BLaER1 (cell line): Measurements from ENCODE around the gene MKKS.

Source experiments
- H3K27ac ChIP-seq: shearing (Covaris generic); formaldehyde crosslinking; 2 replicates; pipeline ENCODE4 v1.8.1; 2022
- H3K27me3 ChIP-seq: shearing (Covaris generic); formaldehyde crosslinking; 2 replicates; pipeline ENCODE4 v1.8.1; 2022
- H3K36me3 ChIP-seq: shearing (Covaris generic); formaldehyde crosslinking; 2 replicates; pipeline ENCODE4 v1.8.1; 2022
- H3K4me1 ChIP-seq: shearing (Covaris generic); formaldehyde crosslinking; 2 replicates; pipeline ENCODE4 v1.8.1; 2022
- H3K4me2 ChIP-seq: shearing (Covaris generic); formaldehyde crosslinking; 2 replicates; pipeline ENCODE4 v1.8.1; 2022
- H3K4me3 ChIP-seq: shearing (Covaris generic); formaldehyde crosslinking; 2 replicates; pipeline ENCODE4 v1.8.1; 2022
- H3K9ac ChIP-seq: shearing (Covaris generic); formaldehyde crosslinking; 2 replicates; pipeline ENCODE4 v1.8.1; 2022
- H3K9me3 ChIP-seq: shearing (Covaris generic); formaldehyde crosslinking; 2 replicates; pipeline ENCODE4 v1.8.1; 2022
- H4K20me1 ChIP-seq: shearing (Covaris generic); formaldehyde crosslinking; 2 replicates; pipeline ENCODE4 v1.8.1; 2022
- Cebpa-rat ChIP-seq: shearing (Covaris generic); IDR thresholded peaks from 2 replicates; pipeline ENCODE4 v1.8.1; 2022

Gene MKKS

GRCh38 chr20:10436053-10436699 lies 2.2 kb upstream of the MKKS start:
- peak overlapping the region; percentile 87 for H3K4me3 ChIP-seq
- no peaks in the 10 kb centered on the region for H3K9me3 ChIP-seq
- no peak for TF ChIP-seq Cebpa-rat
- H3K27ac ChIP-seq = no peak overlapping the region
- peak overlapping the region; percentile 87; the same call in 1 of the 2 replicates for H3K9ac ChIP-seq
- peaks cover 11% of the 10 kb centered on the region for H3K36me3 ChIP-seq
- peak overlapping the region; percentile 88 for H3K4me2 ChIP-seq
- 0 out of 2 replicates have a peak, but pooled peaks cover 7% of the 10 kb centered on the region for H4K20me1 ChIP-seq
- H3K27me3 ChIP-seq = no peaks in the 10 kb centered on the region
- H3K4me1 ChIP-seq = peaks cover 33% of the 10 kb centered on the region

DNA sequence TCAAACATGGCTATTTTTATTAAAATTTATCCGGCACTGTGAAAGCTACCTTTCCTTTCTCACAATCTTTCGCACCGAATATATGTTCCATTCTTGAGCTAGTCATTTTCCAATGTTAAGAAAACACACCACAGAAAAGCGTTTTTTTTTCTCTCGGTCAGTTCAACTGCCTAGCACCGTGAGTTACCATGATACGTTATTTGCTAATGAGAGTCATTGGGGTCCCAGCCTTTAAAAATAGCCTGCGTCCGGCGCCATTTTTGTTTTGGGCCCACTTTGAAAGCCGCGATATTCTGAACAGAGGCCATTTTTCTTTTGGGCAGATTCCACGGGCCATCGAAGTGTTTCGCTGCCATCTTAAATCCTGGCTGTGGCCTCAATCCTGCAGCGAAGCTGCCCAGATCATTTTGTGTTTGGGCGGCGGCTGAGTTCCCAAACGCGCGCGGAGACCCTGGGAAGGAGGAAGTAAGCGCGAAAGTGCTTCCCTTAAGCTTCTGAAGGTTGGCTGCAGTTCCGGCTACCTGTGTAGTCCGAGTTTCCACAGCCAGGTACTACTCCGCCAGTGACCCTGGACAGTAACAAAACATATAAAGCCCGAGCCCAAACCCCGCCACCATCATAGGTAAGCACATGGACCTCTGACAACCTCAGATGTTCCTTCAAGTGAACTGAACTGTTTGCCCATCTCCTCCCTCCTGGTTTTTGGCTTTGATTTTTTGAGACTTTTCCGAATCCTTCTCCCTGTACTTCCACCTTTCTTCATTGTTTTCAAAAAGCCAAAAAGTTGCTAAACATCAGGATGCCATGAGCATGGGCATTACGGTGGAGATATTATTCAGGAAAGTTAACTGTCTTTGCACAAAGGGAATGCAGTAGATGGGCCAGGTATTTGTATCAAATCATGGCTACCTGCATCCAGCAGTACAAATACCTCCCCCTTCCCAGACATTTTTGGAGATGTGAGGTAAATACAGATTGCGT lies 1.1 kb upstream of the MKKS start, which contains the start of gene SLX4IP:
TSS of gene SLX4IP (plus strand) at position 474 of the 981 bp plus-strand sequence. CDS start 22,900 bp downstream, outside the sequence.
- TF ChIP-seq Cebpa-rat = no peak
- peaks cover 33% of the 10 kb centered on the region for H3K4me1 ChIP-seq

DNA sequence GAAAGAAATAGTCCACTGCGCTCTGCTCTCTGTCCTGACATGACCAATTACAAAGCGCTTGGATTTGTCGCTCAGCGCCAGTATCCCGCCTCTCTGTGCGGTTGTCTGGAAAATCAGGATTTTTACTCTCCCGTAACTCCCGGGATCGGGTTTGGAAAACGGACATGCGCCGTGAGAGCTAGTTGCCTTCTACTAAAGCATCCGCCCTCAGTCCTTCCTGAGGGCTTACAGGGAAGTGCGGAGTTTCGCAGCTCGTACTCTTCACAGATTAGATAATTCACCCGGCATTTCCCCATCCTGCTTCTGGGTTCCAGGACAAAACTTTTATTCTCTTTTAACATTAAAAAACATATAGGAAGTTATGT lies 427 bp upstream of the MKKS start:
- peak overlapping the region; percentile 87 for H3K9ac ChIP-seq
- peak overlapping the region; percentile 87 for H3K4me3 ChIP-seq
- H3K4me1 ChIP-seq = peaks cover 33% of the 10 kb centered on the region
- H3K9me3 ChIP-seq = no peaks in the 10 kb centered on the region
- TF ChIP-seq Cebpa-rat = no peak
- H3K27me3 ChIP-seq = no peaks in the 10 kb centered on the region
- peaks cover 24% of the 10 kb centered on the region for H4K20me1 ChIP-seq
- peak overlapping the region; percentile 88 for H3K4me2 ChIP-seq
- peaks cover 11% of the 10 kb centered on the region for H3K36me3 ChIP-seq
- peak overlapping the region; percentile 86 for H3K27ac ChIP-seq

More for the DNA sequence above, 1.1 kb upstream of the MKKS start, which contains the start of gene SLX4IP:
- no peaks in the 10 kb centered on the region for H3K27me3 ChIP-seq
- peaks cover 11% of the 10 kb centered on the region for H3K36me3 ChIP-seq
- H3K9me3 ChIP-seq = no peaks in the 10 kb centered on the region
- H3K9ac ChIP-seq = peak within 1 kb of the TSS; percentile 87
- peak within 1 kb of the TSS; percentile 86 for H3K27ac ChIP-seq
- H3K4me2 ChIP-seq = peak within 1 kb of the TSS; percentile 88
- peak within 1 kb of the TSS; percentile 87 for H3K4me3 ChIP-seq
- H4K20me1 ChIP-seq = peaks cover 17% of the 10 kb centered on the region; the same call in 1 of the 2 replicates

GRCh38 chr20:10433014-10433622 lies 904 bp downstream of the MKKS start:
- no peaks in the 10 kb centered on the region for H3K9me3 ChIP-seq
- peak overlapping the region; percentile 87 for H3K4me3 ChIP-seq
- H3K4me1 ChIP-seq = peaks cover 33% of the 10 kb centered on the region
- peak overlapping the region; percentile 86 for H3K27ac ChIP-seq
- TF ChIP-seq Cebpa-rat = no peak
- H3K27me3 ChIP-seq = no peaks in the 10 kb centered on the region
- H3K36me3 ChIP-seq = peaks cover 7% of the 10 kb centered on the region
- peak overlapping the region; percentile 87 for H3K9ac ChIP-seq
- H3K4me2 ChIP-seq = peak overlapping the region; percentile 88
- H4K20me1 ChIP-seq = peaks cover 37% of the 10 kb centered on the region

DNA sequence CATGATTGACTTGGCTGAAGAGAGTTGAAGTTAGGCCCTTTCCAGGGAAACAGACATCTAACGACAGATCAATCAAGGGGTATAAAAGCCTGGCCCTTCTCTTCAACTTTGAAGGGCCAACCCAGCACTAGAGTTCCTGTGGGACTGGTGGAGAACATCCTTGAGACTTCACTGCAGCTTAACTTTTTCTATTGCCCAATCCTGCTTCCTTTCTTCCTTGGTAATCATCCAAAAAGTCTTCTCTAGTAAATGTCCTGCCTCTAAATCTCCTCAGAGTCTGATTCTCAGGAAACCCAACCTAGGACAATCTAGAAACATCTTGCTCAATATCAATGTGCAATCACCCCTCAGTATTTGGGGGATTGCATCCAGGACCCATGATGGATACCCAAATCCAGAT lies 1.9 kb downstream of the MKKS start:
- Histone ChIP-seq H3K4me2 (peak overlapping the region; percentile 88), H3K9ac (no peak overlapping the region), H3K27me3 (no peaks in the 10 kb centered on the region), H4K20me1 (peaks cover 48% of the 10 kb centered on the region), H3K4me3 (no peak overlapping the region), H3K36me3 (peaks cover 7% of the 10 kb centered on the region), H3K4me1 (peaks cover 33% of the 10 kb centered on the region), H3K9me3 (no peaks in the 10 kb centered on the region), H3K27ac (no peak overlapping the region)
- no peak for TF ChIP-seq Cebpa-rat

GRCh38 chr20:10430704-10431103 lies 3.3 kb downstream of the MKKS start:
- TF ChIP-seq Cebpa-rat = no peak
- Histone ChIP-seq H4K20me1 (peaks cover 59% of the 10 kb centered on the region), H3K9me3 (no peaks in the 10 kb centered on the region), H3K27ac (no peak overlapping the region), H3K36me3 (peaks cover 12% of the 10 kb centered on the region), H3K9ac (no peak overlapping the region), H3K4me1 (peaks cover 22% of the 10 kb centered on the region), H3K4me3 (no peak overlapping the region), H3K4me2 (no peak overlapping the region), H3K27me3 (no peaks in the 10 kb centered on the region)

DNA sequence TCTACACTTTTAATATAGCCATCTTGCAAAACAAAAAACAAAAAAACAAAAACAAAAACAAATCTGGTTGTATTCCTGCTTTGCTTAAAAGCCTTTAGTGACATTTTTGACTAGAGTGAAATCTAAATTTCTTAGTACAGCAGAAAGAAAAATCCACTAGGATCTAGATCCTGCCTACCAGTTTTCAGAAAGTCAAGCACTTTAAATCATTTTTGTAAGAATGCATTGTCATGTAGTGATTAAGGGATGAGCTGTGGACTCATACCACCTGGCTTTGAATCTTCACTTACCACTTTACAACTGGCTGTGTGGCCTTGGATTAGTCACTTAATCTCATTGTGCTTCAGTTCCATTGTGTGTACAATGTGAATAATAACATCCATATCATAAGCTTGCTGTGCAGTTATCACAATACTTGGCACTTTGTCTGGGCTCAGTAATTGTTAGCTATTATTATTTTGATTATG lies 4.0 kb downstream of the MKKS start:
- Histone ChIP-seq H3K27me3 (no peaks in the 10 kb centered on the region), H3K4me1 (peaks cover 20% of the 10 kb centered on the region), H3K9ac (no peak overlapping the region), H3K27ac (no peak overlapping the region), H3K9me3 (no peaks in the 10 kb centered on the region), H4K20me1 (peaks cover 59% of the 10 kb centered on the region), H3K36me3 (peaks cover 12% of the 10 kb centered on the region), H3K4me3 (no peak overlapping the region), H3K4me2 (no peak overlapping the region)
- no peak for TF ChIP-seq Cebpa-rat

- Histone ChIP-seq H3K4me1 (peaks cover 20% of the 10 kb centered on the region), H3K4me2 (no peak overlapping the region), H4K20me1 (peaks cover 59% of the 10 kb centered on the region), H3K9ac (no peak overlapping the region), H3K27me3 (no peaks in the 10 kb centered on the region), H3K9me3 (no peaks in the 10 kb centered on the region), H3K36me3 (peaks cover 12% of the 10 kb centered on the region), H3K27ac (no peak overlapping the region), H3K4me3 (no peak overlapping the region)
- TF ChIP-seq Cebpa-rat = no peak
Measured at GRCh38 chr20:10429443-10429981, 4.5 kb downstream of the MKKS start.

DNA sequence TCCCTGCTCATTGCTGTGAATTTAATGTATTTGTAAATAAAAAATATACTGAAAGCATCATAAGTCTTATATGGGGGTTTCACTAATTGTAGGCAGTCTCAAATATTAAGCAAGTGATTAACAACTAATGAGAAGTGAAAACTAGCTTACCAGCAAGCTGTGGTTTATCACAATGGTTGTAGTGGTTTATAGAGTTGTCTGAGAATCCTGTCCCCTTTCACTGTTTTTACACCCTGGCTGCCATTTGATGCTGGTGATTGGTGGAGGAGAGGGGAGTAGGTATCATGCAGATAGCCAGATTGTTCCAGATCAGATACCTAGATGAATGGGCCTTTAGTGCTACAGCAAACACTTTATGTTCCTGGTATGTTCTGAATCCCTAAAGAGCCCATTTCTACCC lies 6.0 kb downstream of the MKKS start:
- H3K4me1 ChIP-seq = peaks cover 15% of the 10 kb centered on the region
- H4K20me1 ChIP-seq = peaks cover 68% of the 10 kb centered on the region
- H3K27ac ChIP-seq = no peak overlapping the region
- H3K36me3 ChIP-seq = peaks cover 12% of the 10 kb centered on the region
- H3K4me3 ChIP-seq = no peak overlapping the region
- no peak overlapping the region for H3K9ac ChIP-seq
- H3K27me3 ChIP-seq = no peaks in the 10 kb centered on the region
- TF ChIP-seq Cebpa-rat = no peak
- no peak overlapping the region for H3K4me2 ChIP-seq
- no peaks in the 10 kb centered on the region for H3K9me3 ChIP-seq
